Fibroblast of the aortic adventitia (primary cell): ENCODE data around the gene CACNB1. TPM values are rescaled to one million over a fixed set of nuclear protein-coding genes. Genes with fewer than 3 reads are reported as not detected.
A peak's percentile ranks its signal among the peaks of the same experiment; 100 is the strongest.

ENCODE experiments used
- DNase-seq: peaks from one replicate; pipeline ENCODE4 v3.0.0-alpha.2; 2010; ENCODE audit warnings: low read depth
- H3K4me3 ChIP-seq: 2 replicates; pipeline ENCODE4 v1.5.1; 2011; ENCODE audit warnings: low read depth, mild to moderate bottlenecking, control low read depth, low read length, moderate library complexity
- total RNA-seq: library from RNA; depleted of rRNA; stranded (reverse); fragments of >200 nt; gene quantifications from 2 replicates; pipeline ENCODE4 v1.2.3, GENCODE V29; 2012; ENCODE audit warnings: low replicate concordance
- TF ChIP-seq, protein P1 (sequence below): IDR thresholded peaks from 2 replicates; pipeline ENCODE4 v1.5.1; 2011; ENCODE audit warnings: mild to moderate bottlenecking, low read length, control low read depth, inconsistent platforms; ENCODE audit not compliant: insufficient read depth

The CACNB1 gene
- total RNA-seq, 1 donor: 7.0 TPM

- DNase-seq: peak; percentile 94
- TF ChIP-seq, protein P1, sequence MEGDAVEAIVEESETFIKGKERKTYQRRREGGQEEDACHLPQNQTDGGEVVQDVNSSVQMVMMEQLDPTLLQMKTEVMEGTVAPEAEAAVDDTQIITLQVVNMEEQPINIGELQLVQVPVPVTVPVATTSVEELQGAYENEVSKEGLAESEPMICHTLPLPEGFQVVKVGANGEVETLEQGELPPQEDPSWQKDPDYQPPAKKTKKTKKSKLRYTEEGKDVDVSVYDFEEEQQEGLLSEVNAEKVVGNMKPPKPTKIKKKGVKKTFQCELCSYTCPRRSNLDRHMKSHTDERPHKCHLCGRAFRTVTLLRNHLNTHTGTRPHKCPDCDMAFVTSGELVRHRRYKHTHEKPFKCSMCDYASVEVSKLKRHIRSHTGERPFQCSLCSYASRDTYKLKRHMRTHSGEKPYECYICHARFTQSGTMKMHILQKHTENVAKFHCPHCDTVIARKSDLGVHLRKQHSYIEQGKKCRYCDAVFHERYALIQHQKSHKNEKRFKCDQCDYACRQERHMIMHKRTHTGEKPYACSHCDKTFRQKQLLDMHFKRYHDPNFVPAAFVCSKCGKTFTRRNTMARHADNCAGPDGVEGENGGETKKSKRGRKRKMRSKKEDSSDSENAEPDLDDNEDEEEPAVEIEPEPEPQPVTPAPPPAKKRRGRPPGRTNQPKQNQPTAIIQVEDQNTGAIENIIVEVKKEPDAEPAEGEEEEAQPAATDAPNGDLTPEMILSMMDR: peak; percentile 42
- H3K4me3 ChIP-seq: peak overlapping the region; percentile 87
Observed at GRCh38 chr17:39153599-39154051, 43.8 kb downstream of the CACNB1 start.

- TF ChIP-seq, protein P1: no peak
- DNase-seq: no peak
- no peak overlapping the region for H3K4me3 ChIP-seq
Observed at GRCh38 chr17:39151943-39152818, 45.3 kb downstream of the CACNB1 start.

GRCh38 chr17:39151150-39151942 lies 46.1 kb downstream of the CACNB1 start, which contains the start of gene PLXDC1:
Gene PLXDC1 (minus strand): TSS chr17:39151637. CDS start chr17:39151437, 200 bp downstream.
- peak within 1 kb of the TSS; percentile 44 for H3K4me3 ChIP-seq
- DNase-seq: no peak
- TF ChIP-seq, protein P1: no peak

DNA sequence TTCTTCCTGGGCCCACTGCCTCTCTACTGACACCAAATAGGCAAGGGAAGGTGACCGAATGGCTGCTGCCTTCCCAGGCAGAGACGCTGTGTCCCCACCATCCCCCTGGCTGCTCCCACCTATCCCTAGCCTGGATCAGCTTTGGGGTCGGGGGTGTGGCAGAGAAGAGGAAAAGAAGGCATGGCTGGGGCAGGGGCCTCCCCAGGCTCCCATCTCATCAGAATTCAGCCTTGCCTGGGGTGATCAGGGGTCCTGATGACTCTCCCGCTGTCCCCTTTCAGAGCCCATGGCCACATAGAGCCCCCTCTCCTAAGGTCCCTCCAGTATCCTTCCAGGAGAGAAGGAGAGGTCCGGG lies 46.7 kb downstream of the CACNB1 start:
- TF ChIP-seq, protein P1: no peak
- no peak overlapping the region for H3K4me3 ChIP-seq
- DNase-seq: no peak

- no peak for DNase-seq
- TF ChIP-seq, protein P1: no peak
- H3K4me3 ChIP-seq: no peak overlapping the region
Observed at GRCh38 chr17:39150104-39150634, 47.3 kb downstream of the CACNB1 start.

DNA sequence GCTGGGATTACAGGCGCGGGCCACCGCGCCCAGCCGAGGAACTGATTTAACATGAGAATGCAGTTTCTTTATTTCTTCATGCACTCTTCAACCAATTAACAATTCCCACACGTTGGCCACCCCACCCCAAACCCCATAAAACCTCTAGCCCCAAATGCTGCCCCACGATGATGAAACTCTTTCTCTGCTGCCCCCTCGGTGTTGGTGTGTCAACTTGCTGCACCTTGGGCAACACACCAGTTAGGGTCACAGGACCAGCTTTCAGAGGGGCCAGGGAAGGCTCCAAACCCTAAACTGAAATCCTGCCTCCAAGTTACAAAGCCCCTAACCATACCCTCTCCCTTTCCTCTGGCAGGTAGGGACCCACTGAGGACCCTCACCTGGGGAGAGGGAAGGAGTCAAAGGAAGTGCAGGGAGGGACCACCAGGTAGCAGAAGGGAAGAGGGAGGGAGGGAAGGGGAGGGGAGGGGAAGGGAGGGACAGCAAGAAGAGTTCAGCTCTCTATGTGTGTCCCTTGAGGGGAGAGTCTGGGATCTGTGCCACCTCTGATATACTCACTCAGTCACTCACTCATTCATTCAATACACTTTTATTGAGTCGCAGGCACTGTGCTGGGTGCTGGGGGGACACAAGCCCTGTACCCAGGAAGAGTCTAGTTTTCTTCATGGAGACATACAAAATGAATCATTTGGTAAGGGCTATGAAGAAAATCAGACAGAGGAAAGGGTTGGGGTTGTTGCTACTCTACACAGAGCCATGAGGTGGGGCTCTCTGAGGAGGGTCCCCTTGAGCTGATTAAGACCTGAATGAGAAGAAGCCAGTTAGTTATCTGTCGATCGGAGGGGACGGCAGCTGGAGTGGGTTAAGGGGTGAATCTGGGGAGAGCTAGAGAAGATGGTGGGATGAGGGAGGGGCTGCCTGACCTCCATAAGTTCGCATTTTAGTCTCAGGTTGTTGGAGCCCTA lies 50.0 kb downstream of the CACNB1 start:
- no peak for DNase-seq
- TF ChIP-seq, protein P1: no peak
- H3K4me3 ChIP-seq: no peak overlapping the region
